HG03045 (cell line): ENCODE measurements around the gene RARA.
"Not testable (repeated sequence)": the region's sequence is repeated elsewhere in the genome, so short reads cannot be mapped to it uniquely, and the experiment has no call there.

Source experiments
- ATAC-seq: cut with Tn5 transposase; IDR thresholded peaks from one replicate; pipeline ENCODE4 v1.9.1; 2021; ENCODE audit warnings: mild to moderate bottlenecking, moderate library complexity; ENCODE audit not compliant: unreplicated experiment

RARA gene

GRCh38 chr17:40373999-40374398, 65.0 kb downstream of the RARA start:
- no peak for ATAC-seq

GRCh38 chr17:40374821-40375498, 66.0 kb downstream of the RARA start:
- no peak for ATAC-seq

GRCh38 chr17:40375786-40376185, 66.8 kb downstream of the RARA start:
- not testable (repeated sequence) for ATAC-seq

- not testable (repeated sequence) for ATAC-seq
Measured at GRCh38 chr17:40376541-40376940, 67.6 kb downstream of the RARA start.

GRCh38 chr17:40377832-40378231, 68.9 kb downstream of the RARA start:
- no peak for ATAC-seq

- no peak for ATAC-seq
Measured at GRCh38 chr17:40378966-40379365, 70.0 kb downstream of the RARA start.

- ATAC-seq: no peak
Measured at GRCh38 chr17:40382251-40382650, 73.3 kb downstream of the RARA start.

GRCh38 chr17:40386555-40386954, 77.6 kb downstream of the RARA start:
- ATAC-seq: not testable (repeated sequence)

GRCh38 chr17:40399185-40399584, 90.2 kb downstream of the RARA start:
- no peak for ATAC-seq

GRCh38 chr17:40402668-40403067, 93.7 kb downstream of the RARA start:
- no peak for ATAC-seq

- ATAC-seq: no peak
Measured at GRCh38 chr17:40404003-40404402, 95.0 kb downstream of the RARA start.
